HG03571 (cell line): Measurements from ENCODE around the gene PALS1.

Experiments used
- ATAC-seq: cut with Tn5 transposase; IDR thresholded peaks from one replicate; pipeline ENCODE4 v1.9.1; 2021; ENCODE audit not compliant: unreplicated experiment

PALS1 gene

GRCh38 chr14:67241411-67242167, at the start of gene PALS1:
Gene PALS1 (plus strand): TSS chr14:67241435. CDS start chr14:67279171, 37,736 bp downstream.
- peak; percentile 36 for ATAC-seq

- no peak for ATAC-seq
Measured at GRCh38 chr14:67191768-67192290, 49.4 kb upstream of the PALS1 start.

GRCh38 chr14:67192366-67192765, 48.9 kb upstream of the PALS1 start:
- no peak for ATAC-seq

- no peak for ATAC-seq
Measured at GRCh38 chr14:67195279-67195678, 46.0 kb upstream of the PALS1 start.

- ATAC-seq = no peak
Measured at GRCh38 chr14:67199016-67199415, 42.2 kb upstream of the PALS1 start.

- ATAC-seq = no peak
Measured at GRCh38 chr14:67207810-67208209, 33.4 kb upstream of the PALS1 start.

- ATAC-seq = no peak
Measured at GRCh38 chr14:67218126-67218525, 23.1 kb upstream of the PALS1 start.

GRCh38 chr14:67221248-67221981, 19.8 kb upstream of the PALS1 start:
- no peak for ATAC-seq

GRCh38 chr14:67221982-67222328, 19.3 kb upstream of the PALS1 start:
- ATAC-seq = no peak

- no peak for ATAC-seq
Measured at GRCh38 chr14:67225523-67225922, 15.7 kb upstream of the PALS1 start.

- ATAC-seq = no peak
Measured at GRCh38 chr14:67228325-67228984, 12.8 kb upstream of the PALS1 start.

GRCh38 chr14:67232066-67232465, 9.2 kb upstream of the PALS1 start:
- no peak for ATAC-seq

GRCh38 chr14:67232621-67233020, 8.6 kb upstream of the PALS1 start:
- ATAC-seq = no peak

GRCh38 chr14:67237591-67237990, 3.6 kb upstream of the PALS1 start:
- no peak for ATAC-seq

GRCh38 chr14:67239582-67239981, 1.7 kb upstream of the PALS1 start:
- ATAC-seq = no peak

- peak; percentile 18 for ATAC-seq
Measured at GRCh38 chr14:67240168-67240932, 885 bp upstream of the PALS1 start.

- ATAC-seq = peak; percentile 93
Measured at GRCh38 chr14:67240978-67241410, 241 bp upstream of the PALS1 start.

- no peak for ATAC-seq
Measured at GRCh38 chr14:67242168-67242420, 859 bp downstream of the PALS1 start.

- ATAC-seq = no peak
Measured at GRCh38 chr14:67245104-67245503, 3.9 kb downstream of the PALS1 start.

GRCh38 chr14:67251573-67252226, 10.5 kb downstream of the PALS1 start:
- no peak for ATAC-seq
